AG09309 (cell line): Measurements from ENCODE around the gene GABBR2.
"Not testable (repeated sequence)": the region's sequence is repeated elsewhere in the genome, so short reads cannot be mapped to it uniquely, and the experiment has no call there.

Experiments used
- DNase-seq: peaks from one replicate; pipeline ENCODE4 v3.0.0-alpha.2; 2010; ENCODE audit warnings: low read depth
- H3K4me3 ChIP-seq: 2 replicates; pipeline ENCODE4 v1.5.1; 2011; ENCODE audit warnings: mild to moderate bottlenecking, low read depth, low read length, moderate library complexity; ENCODE audit not compliant: control insufficient read depth
- TF ChIP-seq, protein P1 (sequence below): IDR thresholded peaks from 2 replicates; pipeline ENCODE4 v1.5.1; 2011; ENCODE audit warnings: mild to moderate bottlenecking, low read depth, low read length, inconsistent platforms; ENCODE audit not compliant: insufficient read depth, control insufficient read depth; ENCODE audit errors: missing control alignments

Gene GABBR2

DNA sequence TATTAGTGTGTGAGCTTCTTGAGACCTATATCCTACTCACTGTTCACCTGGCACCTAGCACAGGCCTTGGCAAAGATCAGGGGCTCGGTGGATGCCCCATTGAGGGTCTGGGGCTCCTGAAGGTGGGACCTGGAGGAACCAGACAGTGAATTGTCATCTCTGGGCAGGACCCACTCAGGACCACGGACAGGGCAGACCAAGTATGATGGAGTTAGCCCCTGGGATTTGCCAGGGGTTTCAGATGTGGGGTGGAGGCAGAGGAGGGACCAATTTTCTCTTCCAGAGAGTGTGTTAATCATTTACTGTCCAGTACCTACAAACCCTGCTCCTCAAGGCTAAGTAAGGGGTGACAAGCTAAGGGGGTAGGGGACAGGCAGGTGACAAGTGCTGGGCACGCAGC lies 424.0 kb downstream of the GABBR2 start:
- H3K4me3 ChIP-seq = no peak overlapping the region
- no peak for DNase-seq
- TF ChIP-seq, protein P1, sequence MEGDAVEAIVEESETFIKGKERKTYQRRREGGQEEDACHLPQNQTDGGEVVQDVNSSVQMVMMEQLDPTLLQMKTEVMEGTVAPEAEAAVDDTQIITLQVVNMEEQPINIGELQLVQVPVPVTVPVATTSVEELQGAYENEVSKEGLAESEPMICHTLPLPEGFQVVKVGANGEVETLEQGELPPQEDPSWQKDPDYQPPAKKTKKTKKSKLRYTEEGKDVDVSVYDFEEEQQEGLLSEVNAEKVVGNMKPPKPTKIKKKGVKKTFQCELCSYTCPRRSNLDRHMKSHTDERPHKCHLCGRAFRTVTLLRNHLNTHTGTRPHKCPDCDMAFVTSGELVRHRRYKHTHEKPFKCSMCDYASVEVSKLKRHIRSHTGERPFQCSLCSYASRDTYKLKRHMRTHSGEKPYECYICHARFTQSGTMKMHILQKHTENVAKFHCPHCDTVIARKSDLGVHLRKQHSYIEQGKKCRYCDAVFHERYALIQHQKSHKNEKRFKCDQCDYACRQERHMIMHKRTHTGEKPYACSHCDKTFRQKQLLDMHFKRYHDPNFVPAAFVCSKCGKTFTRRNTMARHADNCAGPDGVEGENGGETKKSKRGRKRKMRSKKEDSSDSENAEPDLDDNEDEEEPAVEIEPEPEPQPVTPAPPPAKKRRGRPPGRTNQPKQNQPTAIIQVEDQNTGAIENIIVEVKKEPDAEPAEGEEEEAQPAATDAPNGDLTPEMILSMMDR = no peak

DNA sequence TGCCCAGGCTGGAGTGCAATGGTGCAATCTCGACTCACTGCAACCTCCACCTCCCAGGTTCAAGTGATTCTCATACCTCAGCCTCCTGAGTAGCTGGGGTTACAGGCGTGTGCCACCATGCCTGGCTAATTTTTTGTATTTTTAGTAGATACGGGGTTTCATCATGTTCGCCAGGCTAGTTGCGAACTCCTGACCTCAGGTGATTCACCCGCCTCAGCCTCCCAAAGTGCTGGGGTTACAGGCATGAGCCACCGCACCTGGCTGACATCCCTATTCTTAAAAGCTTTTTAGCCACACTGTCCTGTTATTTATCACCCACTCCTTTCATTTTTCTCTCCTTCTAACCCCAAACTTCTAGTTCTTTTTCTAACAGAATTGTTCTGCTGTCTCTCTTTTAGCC lies 425.6 kb downstream of the GABBR2 start:
- not testable (repeated sequence) for H3K4me3 ChIP-seq, DNase-seq

DNA sequence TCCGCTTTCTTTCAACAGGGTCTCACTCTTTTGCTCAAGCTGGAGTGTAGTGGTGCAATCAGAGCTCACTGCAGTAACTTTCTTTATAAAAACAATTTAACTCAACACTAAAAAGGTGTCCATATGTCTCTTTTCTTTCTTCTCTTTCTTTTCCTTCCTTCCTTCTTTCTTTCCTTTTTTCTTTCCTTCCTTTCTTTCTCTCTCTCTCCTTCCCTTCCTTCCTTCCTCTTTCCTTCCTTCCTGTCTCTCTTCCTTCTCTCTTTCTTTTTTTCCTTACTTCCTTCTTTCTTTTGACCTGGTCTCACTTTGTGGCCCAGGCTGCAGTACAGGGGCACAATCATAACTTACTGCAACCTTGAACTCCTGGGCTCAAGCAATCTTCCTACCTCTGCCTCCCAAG lies 427.5 kb downstream of the GABBR2 start:
- TF ChIP-seq, protein P1 = no peak

DNA sequence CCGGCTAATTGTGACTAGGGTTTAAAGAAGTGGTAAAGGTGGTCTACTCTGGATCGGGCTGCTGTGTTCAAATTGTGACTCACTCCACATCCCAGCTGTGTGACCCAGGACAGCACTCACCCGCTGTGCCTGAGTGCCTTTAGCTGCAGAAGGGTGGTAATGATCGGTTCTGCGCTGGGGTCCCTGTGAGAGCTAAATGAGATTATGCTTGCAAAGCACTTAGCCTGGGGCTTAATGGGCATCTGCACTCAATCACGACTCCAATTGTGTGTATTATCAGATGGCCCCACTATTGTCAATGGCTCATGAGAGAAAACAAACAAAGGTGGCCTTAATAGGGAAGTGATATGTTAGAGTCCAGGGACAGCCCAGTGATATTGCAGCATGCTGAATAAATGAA lies 428.2 kb downstream of the GABBR2 start:
- no peak for DNase-seq
- TF ChIP-seq, protein P1 = no peak
- no peak overlapping the region for H3K4me3 ChIP-seq

More for the DNA sequence above, 427.5 kb downstream of the GABBR2 start:
- DNase-seq = no peak
- no peak overlapping the region for H3K4me3 ChIP-seq

DNA sequence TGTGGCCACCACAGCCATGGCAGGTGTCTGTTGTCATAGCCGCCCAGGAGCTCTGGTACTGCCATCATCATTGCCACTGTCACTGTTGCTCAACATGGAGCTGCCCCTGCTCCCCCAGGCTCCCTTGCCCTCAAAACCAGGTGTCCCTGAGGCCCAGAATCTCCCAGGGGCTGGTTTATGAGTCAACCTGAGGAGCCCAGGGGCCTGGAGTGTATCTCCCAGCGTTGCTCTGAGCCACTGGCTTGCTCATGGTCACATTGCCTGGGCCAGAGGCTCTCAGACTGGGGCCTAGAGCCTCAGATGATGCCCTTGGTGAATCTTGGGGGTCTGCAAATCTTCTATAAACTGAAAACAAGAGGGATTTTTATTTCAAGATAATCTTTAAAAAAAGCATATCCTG lies 428.6 kb downstream of the GABBR2 start:
- TF ChIP-seq, protein P1 = no peak
- H3K4me3 ChIP-seq = no peak overlapping the region
- DNase-seq = no peak

DNA sequence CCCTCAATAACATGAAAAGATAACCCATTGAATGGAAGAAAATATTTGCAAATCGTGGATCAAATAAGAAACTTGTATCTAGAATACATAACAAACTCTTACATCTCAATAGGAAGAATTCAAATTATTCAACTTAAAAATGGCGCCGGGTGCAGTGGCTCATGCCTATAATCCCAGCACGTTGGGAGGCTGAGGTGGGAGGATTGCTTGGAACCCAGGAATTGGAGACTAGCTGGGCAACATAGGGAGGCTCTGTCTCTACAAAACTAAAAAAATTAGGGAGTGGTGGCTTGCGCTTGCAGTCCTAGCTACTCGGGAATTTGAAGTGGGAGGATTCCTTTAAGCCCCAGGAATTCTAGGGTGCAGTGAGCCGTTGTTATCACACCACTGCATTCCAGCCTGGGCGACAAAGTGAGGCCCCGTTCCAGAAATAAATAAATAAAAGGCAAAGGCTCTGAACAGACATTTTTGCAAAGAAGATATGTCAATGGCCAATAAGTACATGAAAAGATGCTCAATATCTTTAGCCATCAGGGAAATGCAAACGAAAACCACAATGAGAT lies 431.7 kb downstream of the GABBR2 start:
- no peak for DNase-seq
- TF ChIP-seq, protein P1 = no peak
- H3K4me3 ChIP-seq = no peak overlapping the region

DNA sequence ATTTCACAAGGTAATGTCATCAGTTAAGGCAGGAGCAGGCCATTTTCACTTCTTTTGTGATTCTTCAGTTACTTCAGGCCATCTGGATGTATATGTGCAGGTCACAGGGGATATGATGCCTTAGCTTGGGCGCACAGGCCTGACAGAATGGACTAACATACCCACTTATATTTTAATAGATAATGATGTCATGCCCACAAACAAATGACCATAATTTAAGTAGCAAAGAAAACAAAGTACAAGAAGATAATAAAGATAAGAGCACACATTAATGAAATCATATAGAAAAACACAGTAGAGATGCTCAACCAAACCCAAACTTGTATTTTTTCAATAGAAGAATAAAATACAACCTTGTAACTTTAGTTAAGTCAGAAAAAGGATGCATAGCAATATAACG lies 433.6 kb downstream of the GABBR2 start:
- TF ChIP-seq, protein P1 = no peak

DNA sequence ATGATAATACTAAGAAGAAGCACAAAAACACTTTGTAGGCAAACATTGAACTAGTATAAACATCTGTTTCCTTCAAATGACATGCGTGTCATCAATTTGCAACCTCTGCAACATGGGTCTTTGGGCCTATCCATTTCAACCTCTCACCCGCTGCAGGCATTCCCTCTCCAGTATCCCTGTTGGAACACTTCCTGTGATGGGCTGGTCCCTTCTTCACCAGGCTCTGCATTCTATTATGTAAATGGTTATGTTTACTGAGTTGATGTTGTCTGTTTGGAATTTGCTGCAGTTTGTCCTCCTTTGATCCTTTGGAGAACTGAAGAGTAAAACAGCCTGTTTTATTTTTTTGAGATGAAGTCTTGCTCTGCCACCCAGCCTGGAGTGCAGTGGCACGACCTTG lies 436.7 kb downstream of the GABBR2 start:
- H3K4me3 ChIP-seq = no peak overlapping the region
- TF ChIP-seq, protein P1 = no peak
- DNase-seq = no peak

More for the DNA sequence above, 433.6 kb downstream of the GABBR2 start:
- no peak overlapping the region for H3K4me3 ChIP-seq
- DNase-seq = no peak
